ENCODE data around the gene AMMECR1. TPM values are rescaled to one million over a fixed set of nuclear protein-coding genes. Genes with fewer than 3 reads are reported as not detected.

The AMMECR1 gene
- total and polyA plus RNA-seq, 2 experiments from 2014 or later: 15.3 to 17.1 TPM

DNA sequence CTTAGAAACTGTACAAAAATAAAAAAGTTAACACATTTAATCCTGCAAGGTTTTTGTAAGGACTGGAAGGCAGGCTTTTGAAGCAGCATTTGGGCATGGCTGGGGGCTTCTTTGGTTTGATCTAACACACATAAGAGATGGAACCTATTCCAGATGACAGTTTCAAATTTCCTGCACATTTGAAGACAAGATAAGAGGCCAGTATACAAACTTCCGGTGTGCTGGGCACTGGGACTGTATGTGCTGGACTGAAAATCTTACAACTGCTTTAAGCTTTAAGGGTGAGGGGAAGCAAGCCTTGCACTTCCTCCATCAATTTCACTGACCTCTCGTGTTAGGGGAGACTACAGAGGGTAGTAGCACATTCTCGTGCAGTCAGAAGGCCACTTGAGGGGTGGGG, 122.9 kb downstream of the AMMECR1 start:
- DNase-seq: no peak
- H3K9me2 ChIP-seq (ENCODE audit: insufficient read depth): no peaks in the 10 kb centered on the region
- no peak for TF ChIP-seq EZH2 (IDR thresholded peaks at IDR 0.05; ENCODE audit: insufficient read depth, poor library complexity, severe bottlenecking)
- TF ChIP-seq EZH2phosphoT487 (IDR thresholded peaks at IDR 0.05; ENCODE audit: insufficient read depth, low read depth): no peak
- no peaks in the 10 kb centered on the region for H3K79me2 ChIP-seq (ENCODE audit: insufficient read depth)
- H2AFZ ChIP-seq: no peak overlapping the region
- H3K4me2 ChIP-seq (ENCODE audit: unreplicated experiment): no peak overlapping the region
- H3K27me3 ChIP-seq (replicated peaks; ENCODE audit: insufficient read depth): no peaks in the 10 kb centered on the region
- H3K9ac ChIP-seq: no peak overlapping the region
- no peaks in the 10 kb centered on the region for H3K4me1 ChIP-seq (ENCODE audit: insufficient read depth)
- peaks cover 6% of the 10 kb centered on the region; the same call in 1 of the 2 replicates for H3K36me3 ChIP-seq (ENCODE audit: low read depth)
- no peaks in the 10 kb centered on the region for H3K9me3 ChIP-seq (ENCODE audit: low read depth)
- 74 to 78% methylated on average over 3 of the region's 3 CpGs for WGBS, 2 experiments (ENCODE audit: low coverage in 1 of 2, low lambda C conversion rate in 2 of 2, missing lambda C conversion rate in 2 of 2)
- H3F3A ChIP-seq (ENCODE audit: insufficient read depth): no peaks in the 10 kb centered on the region
- no peaks in the 10 kb centered on the region for H4K20me1 ChIP-seq (ENCODE audit: insufficient read depth)
- H3K4me3 ChIP-seq: no peak overlapping the region
- in situ Hi-C loops (cut with MboI): no loop called here
- no peak overlapping the region for H3K27ac ChIP-seq

DNA sequence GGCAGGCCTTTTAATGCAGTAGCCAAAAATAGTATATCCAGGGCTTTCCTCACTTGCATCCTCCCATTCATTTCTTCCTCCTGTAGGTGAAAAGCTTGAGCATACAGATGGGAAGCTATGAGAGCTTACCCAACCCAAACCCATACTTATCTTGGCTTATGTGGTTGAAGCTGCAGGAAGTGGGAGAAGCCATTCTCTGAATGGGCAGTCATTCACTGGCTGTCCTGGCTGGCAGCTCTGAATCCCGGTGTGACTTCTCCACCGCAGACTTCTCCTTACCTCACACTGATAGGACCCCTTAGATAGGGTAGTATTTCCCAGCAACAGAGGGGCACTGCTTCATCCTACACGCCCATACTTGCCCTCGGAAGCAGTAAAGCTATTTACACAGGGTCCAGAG, 125.4 kb downstream of the AMMECR1 start:
- no peaks in the 10 kb centered on the region for H3F3A ChIP-seq (ENCODE audit: insufficient read depth)
- WGBS, 2 experiments (ENCODE audit: low coverage in 1 of 2, low lambda C conversion rate in 2 of 2, missing lambda C conversion rate in 2 of 2): 93 to 96% methylated on average over 4 of the region's 4 CpGs
- H2AFZ ChIP-seq: no peak overlapping the region
- no peaks in the 10 kb centered on the region for H3K4me1 ChIP-seq (ENCODE audit: insufficient read depth)
- H3K9me3 ChIP-seq (ENCODE audit: low read depth): no peaks in the 10 kb centered on the region
- peaks cover 6% of the 10 kb centered on the region; the same call in 1 of the 2 replicates for H3K36me3 ChIP-seq (ENCODE audit: low read depth)
- H4K20me1 ChIP-seq (ENCODE audit: insufficient read depth): no peaks in the 10 kb centered on the region
- H3K79me2 ChIP-seq (ENCODE audit: insufficient read depth): no peaks in the 10 kb centered on the region
- no peak for DNase-seq
- no peak overlapping the region for H3K9ac ChIP-seq
- H3K9me2 ChIP-seq (ENCODE audit: insufficient read depth): no peaks in the 10 kb centered on the region
- no peaks in the 10 kb centered on the region for H3K27me3 ChIP-seq (replicated peaks; ENCODE audit: insufficient read depth)
- TF ChIP-seq EZH2phosphoT487 (IDR thresholded peaks at IDR 0.05; ENCODE audit: insufficient read depth, low read depth): no peak
- no peak for TF ChIP-seq EZH2 (IDR thresholded peaks at IDR 0.05; ENCODE audit: insufficient read depth, poor library complexity, severe bottlenecking)
- no peak overlapping the region for H3K27ac ChIP-seq
- no peak overlapping the region for H3K4me3 ChIP-seq
- in situ Hi-C loops (cut with MboI): no loop called here
- no peak overlapping the region for H3K4me2 ChIP-seq (ENCODE audit: unreplicated experiment)

GRCh38 chrX:110188701-110189558, 129.0 kb downstream of the AMMECR1 start:
- in situ Hi-C loops (cut with MboI): no loop called here
- H3K4me2 ChIP-seq (ENCODE audit: unreplicated experiment): no peak overlapping the region
- no peak for DNase-seq
- no peaks in the 10 kb centered on the region for H3K27me3 ChIP-seq (replicated peaks; ENCODE audit: insufficient read depth)
- no peak overlapping the region for H3K4me3 ChIP-seq
- H3K9me2 ChIP-seq (ENCODE audit: insufficient read depth): no peaks in the 10 kb centered on the region
- no peak overlapping the region for H3K27ac ChIP-seq
- TF ChIP-seq EZH2 (IDR thresholded peaks at IDR 0.05; ENCODE audit: insufficient read depth, poor library complexity, severe bottlenecking): no peak
- TF ChIP-seq EZH2phosphoT487 (IDR thresholded peaks at IDR 0.05; ENCODE audit: insufficient read depth, low read depth): no peak
- no peaks in the 10 kb centered on the region for H3F3A ChIP-seq (ENCODE audit: insufficient read depth)
- H3K9me3 ChIP-seq (ENCODE audit: low read depth): no peaks in the 10 kb centered on the region
- no peak overlapping the region for H3K9ac ChIP-seq
- WGBS, 2 experiments (ENCODE audit: low coverage in 1 of 2, low lambda C conversion rate in 2 of 2, missing lambda C conversion rate in 2 of 2): 93 to 100% methylated on average over 2 to 3 of the region's 4 CpGs
- no peaks in the 10 kb centered on the region for H4K20me1 ChIP-seq (ENCODE audit: insufficient read depth)
- H3K79me2 ChIP-seq (ENCODE audit: insufficient read depth): no peaks in the 10 kb centered on the region
- H3K4me1 ChIP-seq (ENCODE audit: insufficient read depth): no peaks in the 10 kb centered on the region
- no peaks in the 10 kb centered on the region for H3K36me3 ChIP-seq (ENCODE audit: low read depth)
- H2AFZ ChIP-seq: no peak overlapping the region

- Histone ChIP-seq H3F3A (ENCODE audit: insufficient read depth) (peaks cover 25% of the 10 kb centered on the region), H3K4me3 (no peak overlapping the region), H3K27me3 (replicated peaks; ENCODE audit: insufficient read depth) (no peaks in the 10 kb centered on the region), H2AFZ (no peak overlapping the region), H3K79me2 (ENCODE audit: insufficient read depth) (no peaks in the 10 kb centered on the region), H3K4me1 (ENCODE audit: insufficient read depth) (peaks cover 33% of the 10 kb centered on the region), H3K9me3 (ENCODE audit: low read depth) (no peaks in the 10 kb centered on the region), H3K27ac (no peak overlapping the region), H3K9ac (no peak overlapping the region), H3K9me2 (ENCODE audit: insufficient read depth) (no peaks in the 10 kb centered on the region), H4K20me1 (ENCODE audit: insufficient read depth) (no peaks in the 10 kb centered on the region), H3K4me2 (ENCODE audit: unreplicated experiment) (no peak overlapping the region), H3K36me3 (ENCODE audit: low read depth) (no peaks in the 10 kb centered on the region)
- in situ Hi-C loops (cut with MboI): no loop called here
- no peak for DNase-seq
- WGBS, 2 experiments (ENCODE audit: low coverage in 1 of 2, low lambda C conversion rate in 2 of 2, missing lambda C conversion rate in 2 of 2): 94% methylated on average over 2 of the region's 2 CpGs
- TF ChIP-seq EZH2 (IDR thresholded peaks at IDR 0.05; ENCODE audit: insufficient read depth, poor library complexity, severe bottlenecking) (no peak), EZH2phosphoT487 (IDR thresholded peaks at IDR 0.05; ENCODE audit: insufficient read depth, low read depth) (no peak)
Measured at GRCh38 chrX:110183314-110183713, 134.6 kb downstream of the AMMECR1 start.

All from GM23248 (cell line).